ENCODE measurements around the gene MAP7D1. TPM values are rescaled to one million over a fixed set of nuclear protein-coding genes. Genes with fewer than 3 reads are reported as not detected.

MAP7D1 gene
- total and polyA plus RNA-seq, 4 experiments from 2014 or later = 4.1 to 222 (median 145) TPM

GRCh38 chr1:36199934-36200741 lies 44.2 kb downstream of the MAP7D1 start:
- Histone ChIP-seq H3K36me3 (ENCODE audit: insufficient read depth, low read length) (no peaks in the 10 kb centered on the region), H3K9me3 (ENCODE audit: control insufficient read depth in 1 of 2, low read length in 2 of 2) (no peaks in the 10 kb centered on the region), H3K4me3 (ENCODE audit: low read length in 2 of 2) (no peak overlapping the region), H3K27me3 (ENCODE audit: insufficient read depth, low read length) (no peaks in the 10 kb centered on the region), H3K27ac (ENCODE audit: low read depth, low read length) (no peak overlapping the region), H3K4me1 (ENCODE audit: insufficient read depth, low read length) (no peaks in the 10 kb centered on the region)
- CTCF ChIA-PET (ENCODE audit: partially characterized antibody) = no interaction called here
- H3K27ac Mint-ChIP-seq = peak overlapping the region in 1 of 7 donors; percentile 48
- H3K27me3 Mint-ChIP-seq = peaks cover 1 to 2% of the 10 kb centered on the region in 2 donors
- DNase-seq = no peak
- intact Hi-C loops (cut with micrococcal nuclease) = no loop called here
- peaks cover 0 to 5% (median 0%) of the 10 kb centered on the region in 4 donors for H3K4me1 Mint-ChIP-seq
- no peaks in the 10 kb centered on the region for H3K9me3 Mint-ChIP-seq
- POLR2A ChIA-PET (ENCODE audit: partially characterized antibody) = no interaction called here
- H3K36me3 Mint-ChIP-seq = peaks cover 0 to 2% of the 10 kb centered on the region in 2 donors
- no peak overlapping the region for H3K4me3 Mint-ChIP-seq

GRCh38 chr1:36203027-36203553 lies 47.1 kb downstream of the MAP7D1 start:
- CTCF ChIA-PET (ENCODE audit: partially characterized antibody) = no interaction called here
- H3K4me1 Mint-ChIP-seq = peaks cover 0 to 2% (median 0%) of the 10 kb centered on the region in 4 donors
- Histone ChIP-seq H3K9me3 (ENCODE audit: control insufficient read depth in 1 of 2, low read length in 2 of 2) (no peaks in the 10 kb centered on the region), H3K27me3 (ENCODE audit: insufficient read depth, low read length) (no peaks in the 10 kb centered on the region), H3K36me3 (ENCODE audit: insufficient read depth, low read length) (no peaks in the 10 kb centered on the region), H3K4me3 (ENCODE audit: low read length in 2 of 2) (no peak overlapping the region), H3K4me1 (ENCODE audit: insufficient read depth, low read length) (no peaks in the 10 kb centered on the region), H3K27ac (ENCODE audit: low read depth, low read length) (no peak overlapping the region)
- no peak overlapping the region for H3K4me3 Mint-ChIP-seq
- intact Hi-C loops (cut with micrococcal nuclease) = no loop called here
- H3K9me3 Mint-ChIP-seq = no peaks in the 10 kb centered on the region
- POLR2A ChIA-PET (ENCODE audit: partially characterized antibody) = no interaction called here
- no peak overlapping the region for H3K27ac Mint-ChIP-seq
- H3K27me3 Mint-ChIP-seq = peaks cover 1 to 2% of the 10 kb centered on the region in 2 donors
- H3K36me3 Mint-ChIP-seq = no peaks in the 10 kb centered on the region
- no peak for DNase-seq

- Mint-ChIP-seq H3K9me3 (no peaks in the 10 kb centered on the region), H3K4me3 (no peak overlapping the region), H3K27ac (no peak overlapping the region), H3K4me1 (peaks cover 0 to 2% (median 0%) of the 10 kb centered on the region in 4 donors), H3K27me3 (peaks cover 1 to 2% of the 10 kb centered on the region in 2 donors), H3K36me3 (no peaks in the 10 kb centered on the region)
- no peaks in the 10 kb centered on the region for H3K4me1 ChIP-seq (ENCODE audit: insufficient read depth, low read length)
- no peak for DNase-seq
- CTCF ChIA-PET (ENCODE audit: partially characterized antibody) = no interaction called here
- H3K9me3 ChIP-seq (ENCODE audit: control insufficient read depth in 1 of 2, low read length in 2 of 2) = no peaks in the 10 kb centered on the region
- POLR2A ChIA-PET (ENCODE audit: partially characterized antibody) = no interaction called here
- H3K27ac ChIP-seq (ENCODE audit: low read depth, low read length) = no peak overlapping the region
- no peaks in the 10 kb centered on the region for H3K27me3 ChIP-seq (ENCODE audit: insufficient read depth, low read length)
- H3K36me3 ChIP-seq (ENCODE audit: insufficient read depth, low read length) = no peaks in the 10 kb centered on the region
- intact Hi-C loops (cut with micrococcal nuclease) = no loop called here
- H3K4me3 ChIP-seq (ENCODE audit: low read length in 2 of 2) = no peak overlapping the region
Measured at GRCh38 chr1:36203554-36204346, 47.8 kb downstream of the MAP7D1 start.

- Histone ChIP-seq H3K4me1 (ENCODE audit: insufficient read depth, low read length) (no peaks in the 10 kb centered on the region), H3K36me3 (ENCODE audit: insufficient read depth, low read length) (no peaks in the 10 kb centered on the region), H3K9me3 (ENCODE audit: control insufficient read depth in 1 of 2, low read length in 2 of 2) (no peaks in the 10 kb centered on the region), H3K27me3 (ENCODE audit: insufficient read depth, low read length) (no peaks in the 10 kb centered on the region), H3K27ac (ENCODE audit: low read depth, low read length) (no peak overlapping the region), H3K4me3 (ENCODE audit: low read length in 2 of 2) (no peak overlapping the region)
- H3K4me3 Mint-ChIP-seq = no peak overlapping the region
- peaks cover 0 to 2% (median 0%) of the 10 kb centered on the region in 4 donors for H3K4me1 Mint-ChIP-seq
- peaks cover 1 to 2% of the 10 kb centered on the region in 2 donors for H3K27me3 Mint-ChIP-seq
- no peaks in the 10 kb centered on the region for H3K36me3 Mint-ChIP-seq
- no peak for DNase-seq
- CTCF ChIA-PET (ENCODE audit: partially characterized antibody) = no interaction called here
- peak overlapping the region in 1 of 7 donors; percentile 52 for H3K27ac Mint-ChIP-seq
- POLR2A ChIA-PET (ENCODE audit: partially characterized antibody) = no interaction called here
- intact Hi-C loops (cut with micrococcal nuclease) = no loop called here
- no peaks in the 10 kb centered on the region for H3K9me3 Mint-ChIP-seq
Measured at GRCh38 chr1:36204347-36204909, 48.5 kb downstream of the MAP7D1 start.

- ChIA-PET CTCF (ENCODE audit: partially characterized antibody) (no interaction called here), POLR2A (ENCODE audit: partially characterized antibody) (interaction anchor here (0.7 kb wide), 1 partner anchor 57 kb away, joined by 3 read pairs; no protein-coding TSS in a partner anchor)
- no peak overlapping the region for H3K4me3 Mint-ChIP-seq
- no peak for DNase-seq
- H3K4me1 Mint-ChIP-seq = peaks cover 0 to 2% (median 0%) of the 10 kb centered on the region in 4 donors
- Histone ChIP-seq H3K36me3 (ENCODE audit: insufficient read depth, low read length) (no peaks in the 10 kb centered on the region), H3K4me1 (ENCODE audit: insufficient read depth, low read length) (no peaks in the 10 kb centered on the region), H3K27me3 (ENCODE audit: insufficient read depth, low read length) (no peaks in the 10 kb centered on the region), H3K4me3 (ENCODE audit: low read length in 2 of 2) (no peak overlapping the region), H3K9me3 (ENCODE audit: control insufficient read depth in 1 of 2, low read length in 2 of 2) (no peaks in the 10 kb centered on the region), H3K27ac (ENCODE audit: low read depth, low read length) (no peak overlapping the region)
- H3K9me3 Mint-ChIP-seq = no peaks in the 10 kb centered on the region
- intact Hi-C loops (cut with micrococcal nuclease) = no loop called here
- H3K27ac Mint-ChIP-seq = peak overlapping the region in 1 of 7 donors; percentile 34
- peaks cover 0 to 1% of the 10 kb centered on the region in 2 donors for H3K27me3 Mint-ChIP-seq
- no peaks in the 10 kb centered on the region for H3K36me3 Mint-ChIP-seq
Measured at GRCh38 chr1:36206323-36206858, 50.4 kb downstream of the MAP7D1 start.

GRCh38 chr1:36207339-36207738 lies 51.4 kb downstream of the MAP7D1 start:
- Mint-ChIP-seq H3K27me3 (peaks cover 0 to 1% of the 10 kb centered on the region in 2 donors), H3K36me3 (no peaks in the 10 kb centered on the region), H3K4me3 (no peak overlapping the region), H3K9me3 (no peaks in the 10 kb centered on the region), H3K4me1 (peaks cover 0 to 2% (median 0%) of the 10 kb centered on the region in 4 donors), H3K27ac (peak overlapping the region in 1 of 7 donors; percentile 12)
- no peaks in the 10 kb centered on the region for H3K9me3 ChIP-seq (ENCODE audit: control insufficient read depth in 1 of 2, low read length in 2 of 2)
- intact Hi-C loops (cut with micrococcal nuclease) = no loop called here
- no peaks in the 10 kb centered on the region for H3K36me3 ChIP-seq (ENCODE audit: insufficient read depth, low read length)
- H3K4me3 ChIP-seq (ENCODE audit: low read length in 2 of 2) = no peak overlapping the region
- no peak overlapping the region for H3K27ac ChIP-seq (ENCODE audit: low read depth, low read length)
- ChIA-PET CTCF (ENCODE audit: partially characterized antibody) (interaction anchor here (1.2 kb wide), 1 partner anchor 17 kb away, joined by 3 read pairs; the partner anchor contains the start of gene THRAP3), POLR2A (ENCODE audit: partially characterized antibody) (no interaction called here)
- no peaks in the 10 kb centered on the region for H3K4me1 ChIP-seq (ENCODE audit: insufficient read depth, low read length)
- DNase-seq = no peak
- no peaks in the 10 kb centered on the region for H3K27me3 ChIP-seq (ENCODE audit: insufficient read depth, low read length)

Data from CD4-positive, alpha-beta memory T cell (primary cell).